Loucy (cell line): Measurements from ENCODE around the gene CAPS.

Source experiments
- H2AFZ ChIP-seq: fragments of 200-600 bp; sonication (generic); 2 replicates; pipeline ENCODE4 v1.6.0; 2016; ENCODE audit warnings: antibody characterized with exemption, mild to moderate bottlenecking, low read length, moderate library complexity
- H3F3A ChIP-seq: fragments of 200-600 bp; 2 replicates; pipeline ENCODE4 v1.6.0; 2016; ENCODE audit warnings: antibody characterized with exemption, low read depth, mild to moderate bottlenecking
- H3K27me3 ChIP-seq: fragments of 200-600 bp; sonication (generic); 2 replicates; pipeline ENCODE4 v1.6.1; 2014; ENCODE audit warnings: low read length, mild to moderate bottlenecking; ENCODE audit not compliant: insufficient read depth, poor library complexity, severe bottlenecking
- H3K36me3 ChIP-seq: fragments of 200-600 bp; sonication (generic); 2 replicates; pipeline ENCODE4 v1.6.1; 2016; ENCODE audit warnings: low read length; ENCODE audit not compliant: insufficient read depth
- H3K4me1 ChIP-seq: fragments of 200-600 bp; sonication (generic); 2 replicates; pipeline ENCODE4 v1.5.1; 2014; ENCODE audit warnings: low read length, mild to moderate bottlenecking; ENCODE audit not compliant: insufficient read depth, poor library complexity, severe bottlenecking
- H3K4me2 ChIP-seq: fragments of 200-600 bp; sonication (generic); 2 replicates; pipeline ENCODE4 v1.6.0; 2014; ENCODE audit warnings: antibody characterized with exemption, low read length, low read depth, mild to moderate bottlenecking; ENCODE audit not compliant: poor library complexity, severe bottlenecking
- H3K4me3 ChIP-seq: fragments of 200-600 bp; sonication (generic); 2 replicates; pipeline ENCODE4 v1.5.1; 2014; ENCODE audit warnings: low read length, mild to moderate bottlenecking, mixed read lengths; ENCODE audit not compliant: poor library complexity, severe bottlenecking
- H3K79me2 ChIP-seq: fragments of 200-600 bp; sonication (generic); 2 replicates; pipeline ENCODE4 v1.6.1; 2014; ENCODE audit warnings: low read length; ENCODE audit not compliant: insufficient read depth
- H3K9ac ChIP-seq: fragments of 200-600 bp; sonication (generic); 2 replicates; pipeline ENCODE4 v1.6.0; 2014; ENCODE audit warnings: mild to moderate bottlenecking, low read depth, low read length, moderate library complexity; ENCODE audit not compliant: poor library complexity, severe bottlenecking
- H3K9me2 ChIP-seq: fragments of 200-600 bp; sonication (generic); replicated peaks from 2 replicates; pipeline ENCODE4 v1.6.1; 2016; ENCODE audit warnings: low read depth, low read length, mixed read lengths
- H3K9me3 ChIP-seq: fragments of 200-600 bp; sonication (generic); 2 replicates; pipeline ENCODE4 v1.6.1; 2014; ENCODE audit warnings: mild to moderate bottlenecking, antibody characterized with exemption, low read length, low read depth; ENCODE audit not compliant: insufficient read depth
- H4K20me1 ChIP-seq: fragments of 200-600 bp; sonication (generic); 2 replicates; pipeline ENCODE4 v1.6.0; 2014; ENCODE audit warnings: antibody characterized with exemption, low read length, mild to moderate bottlenecking; ENCODE audit not compliant: insufficient read depth, poor library complexity, severe bottlenecking
- CTCF ChIP-seq: fragments of 200-600 bp; sonication (generic); conservative IDR thresholded peaks from 2 replicates; pipeline ENCODE4 v1.5.1; 2014; ENCODE audit warnings: mild to moderate bottlenecking, antibody characterized with exemption, low read length
- EZH2phosphoT487 ChIP-seq: fragments of 200-600 bp; IDR thresholded peaks from 2 replicates; pipeline ENCODE4 v1.6.1; 2018; ENCODE audit warnings: antibody characterized with exemption, mild to moderate bottlenecking, moderate library complexity, borderline replicate concordance

CAPS gene

GRCh38 chr19:5893296-5893903 is 20.7 kb upstream of the CAPS start:
- TF ChIP-seq EZH2phosphoT487 (no peak), CTCF (no peak)
- no peaks in the 10 kb centered on the region for H3K9me2 ChIP-seq
- no peak overlapping the region for H3K9ac ChIP-seq
- no peaks in the 10 kb centered on the region for H3F3A ChIP-seq
- peaks cover 4% of the 10 kb centered on the region for H4K20me1 ChIP-seq
- H3K9me3 ChIP-seq: no peaks in the 10 kb centered on the region
- H3K36me3 ChIP-seq: peaks cover 18% of the 10 kb centered on the region; the same call in 1 of the 2 replicates
- peaks cover 14% of the 10 kb centered on the region; the same call in 1 of the 2 replicates for H3K79me2 ChIP-seq
- H3K4me1 ChIP-seq: no peaks in the 10 kb centered on the region
- H2AFZ ChIP-seq: no peak overlapping the region
- H3K4me2 ChIP-seq: no peak overlapping the region
- no peak overlapping the region for H3K4me3 ChIP-seq
- no peaks in the 10 kb centered on the region for H3K27me3 ChIP-seq

- Histone ChIP-seq H3K79me2 (peaks cover 17% of the 10 kb centered on the region; the same call in 1 of the 2 replicates), H3F3A (no peaks in the 10 kb centered on the region), H3K9me3 (no peaks in the 10 kb centered on the region), H3K4me3 (no peak overlapping the region), H3K27me3 (no peaks in the 10 kb centered on the region), H3K9me2 (no peaks in the 10 kb centered on the region), H3K36me3 (peaks cover 18% of the 10 kb centered on the region; the same call in 1 of the 2 replicates), H3K4me1 (no peaks in the 10 kb centered on the region), H2AFZ (no peak overlapping the region), H4K20me1 (peaks cover 4% of the 10 kb centered on the region), H3K9ac (no peak overlapping the region), H3K4me2 (no peak overlapping the region)
- TF ChIP-seq CTCF (no peak), EZH2phosphoT487 (no peak)
Measured at GRCh38 chr19:5893907-5894703, 19.9 kb upstream of the CAPS start.

GRCh38 chr19:5894704-5895349 is 19.2 kb upstream of the CAPS start:
- no peaks in the 10 kb centered on the region for H3K27me3 ChIP-seq
- H3K4me3 ChIP-seq: no peak overlapping the region
- TF ChIP-seq EZH2phosphoT487 (no peak), CTCF (no peak)
- H3K9me2 ChIP-seq: no peaks in the 10 kb centered on the region
- peaks cover 4% of the 10 kb centered on the region for H4K20me1 ChIP-seq
- peaks cover 18% of the 10 kb centered on the region; the same call in 1 of the 2 replicates for H3K36me3 ChIP-seq
- H3K4me1 ChIP-seq: no peaks in the 10 kb centered on the region
- H2AFZ ChIP-seq: no peak overlapping the region
- H3F3A ChIP-seq: no peaks in the 10 kb centered on the region
- H3K9me3 ChIP-seq: no peaks in the 10 kb centered on the region
- H3K4me2 ChIP-seq: no peak overlapping the region
- no peak overlapping the region for H3K9ac ChIP-seq
- peaks cover 19% of the 10 kb centered on the region; the same call in 1 of the 2 replicates for H3K79me2 ChIP-seq
